HG03159 (cell line): ENCODE data around the gene NANOGP8.

ENCODE experiments used
- ATAC-seq: cut with Tn5 transposase; IDR thresholded peaks from one replicate; pipeline ENCODE4 v1.9.1; 2021; ENCODE audit warnings: mild to moderate bottlenecking, moderate library complexity; ENCODE audit not compliant: unreplicated experiment

Gene NANOGP8

DNA sequence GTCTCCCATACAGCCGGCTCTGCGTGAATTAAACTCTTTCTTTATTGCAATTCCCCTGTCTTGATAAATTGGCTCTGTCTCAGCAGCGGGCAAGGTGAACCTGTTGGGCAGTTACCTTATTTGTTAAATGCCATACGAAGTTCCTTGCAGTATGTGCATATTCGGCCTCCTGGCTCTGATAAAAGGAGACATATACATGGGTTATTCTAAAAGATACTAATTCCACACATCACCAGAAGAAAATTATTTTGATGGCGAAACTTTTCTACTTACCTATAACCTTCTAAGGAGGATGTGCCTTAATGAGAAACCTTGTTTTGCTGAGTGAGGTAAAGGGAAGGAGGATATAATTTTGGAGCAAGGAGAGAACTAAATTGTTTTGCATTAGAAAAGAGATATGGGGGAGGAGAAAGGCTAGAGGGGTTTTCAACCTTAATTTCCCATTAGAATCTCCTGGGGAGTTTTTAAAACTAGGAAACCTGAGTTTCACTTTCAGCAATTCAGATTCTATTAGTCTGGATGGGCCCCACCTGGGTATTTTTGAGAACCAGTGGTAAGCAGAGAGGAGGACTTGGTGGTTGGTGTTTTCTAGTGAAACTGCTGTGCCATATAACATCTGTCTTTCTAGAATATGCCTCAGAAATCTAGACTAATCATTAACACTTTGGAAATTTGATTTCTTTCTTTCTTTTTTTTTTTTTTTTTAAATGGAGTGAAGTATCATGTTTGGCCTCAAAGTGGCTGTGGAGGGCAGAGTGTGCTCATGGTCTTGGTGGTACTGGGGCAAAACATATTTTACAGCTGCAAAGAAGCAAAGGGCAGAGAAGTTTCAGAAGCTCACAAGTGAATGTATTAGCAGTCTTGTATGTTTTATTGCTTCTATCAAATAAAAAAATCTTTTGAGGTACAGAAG is 23.0 kb downstream of the NANOGP8 start:
- no peak for ATAC-seq

DNA sequence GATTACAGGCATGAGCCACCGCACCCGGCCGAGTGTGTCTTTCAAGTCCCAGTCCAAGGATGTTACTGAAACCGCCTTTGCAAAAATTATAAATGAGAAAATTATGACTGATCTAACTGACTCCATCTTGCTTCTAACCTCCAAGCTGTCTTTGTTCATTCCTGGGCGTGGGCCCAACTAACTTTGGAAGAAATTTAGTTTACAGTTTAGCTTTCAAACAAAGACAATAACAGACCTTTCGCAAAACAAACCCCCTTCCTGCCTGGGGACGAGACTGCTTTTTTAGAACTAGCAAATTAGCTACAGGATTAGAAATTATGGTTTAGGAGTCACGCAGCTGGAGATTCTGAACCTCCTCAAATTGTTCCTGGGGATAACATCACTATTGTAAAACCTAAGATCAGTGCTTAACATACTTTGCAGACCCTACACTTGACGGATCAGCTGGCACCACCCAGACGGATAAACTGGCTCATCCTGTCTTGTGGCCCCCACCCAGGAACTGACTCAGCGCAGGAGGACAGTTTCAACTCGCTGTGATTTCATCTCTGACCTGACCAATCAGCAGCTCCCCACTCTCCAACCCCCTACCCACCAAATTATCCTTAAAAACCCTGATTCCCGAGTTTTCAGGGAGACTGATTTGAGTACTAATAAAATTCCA is 23.8 kb downstream of the NANOGP8 start:
- no peak for ATAC-seq

GRCh38 chr15:35060591-35060990 is 24.5 kb downstream of the NANOGP8 start:
- ATAC-seq = no peak

DNA sequence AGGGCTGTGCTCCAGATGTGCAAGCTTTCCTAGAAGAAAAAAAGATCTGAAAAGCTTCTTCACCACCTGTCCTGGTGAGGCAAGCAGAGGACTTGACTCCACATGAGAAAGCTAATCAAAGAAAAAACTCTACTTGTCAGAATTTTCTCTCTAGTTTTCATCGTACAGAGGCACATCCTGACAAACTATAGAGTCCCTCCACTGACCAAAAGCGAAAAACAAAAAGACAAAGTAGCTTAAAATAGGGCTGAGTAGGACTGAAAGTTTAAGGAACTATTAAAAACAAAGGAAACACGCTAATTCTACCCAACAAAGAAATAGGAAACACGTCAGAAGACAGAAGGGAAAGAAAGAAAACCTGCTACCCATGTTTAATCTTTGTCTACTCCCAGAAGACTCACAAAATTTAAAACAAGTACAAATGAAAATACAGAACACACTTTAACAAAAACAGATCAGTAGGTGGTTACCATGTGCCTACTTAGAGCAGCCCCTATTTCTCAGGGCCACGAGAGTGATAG is 26.5 kb downstream of the NANOGP8 start:
- ATAC-seq = no peak

- ATAC-seq = no peak
Measured at GRCh38 chr15:35055416-35056105, 29.5 kb downstream of the NANOGP8 start.

DNA sequence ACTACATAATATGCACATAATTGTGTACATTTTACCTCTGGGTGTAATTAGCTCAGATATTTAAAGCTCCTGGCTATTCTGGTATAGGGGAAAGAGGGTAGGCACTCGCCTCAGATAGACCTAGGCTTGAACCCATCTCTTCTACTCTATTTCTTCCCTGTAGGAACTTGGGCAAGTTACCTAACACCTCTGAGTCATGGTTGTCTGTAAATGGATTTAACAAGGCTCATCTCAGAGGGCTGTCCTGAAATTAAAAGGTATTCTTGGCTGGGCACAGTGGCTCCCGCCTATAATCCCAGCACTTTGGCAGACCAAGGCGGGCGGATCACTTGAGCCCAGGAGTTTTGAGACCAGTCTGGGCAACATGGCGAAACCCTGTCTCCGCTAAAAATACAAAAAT is 30.7 kb downstream of the NANOGP8 start:
- ATAC-seq = no peak

DNA sequence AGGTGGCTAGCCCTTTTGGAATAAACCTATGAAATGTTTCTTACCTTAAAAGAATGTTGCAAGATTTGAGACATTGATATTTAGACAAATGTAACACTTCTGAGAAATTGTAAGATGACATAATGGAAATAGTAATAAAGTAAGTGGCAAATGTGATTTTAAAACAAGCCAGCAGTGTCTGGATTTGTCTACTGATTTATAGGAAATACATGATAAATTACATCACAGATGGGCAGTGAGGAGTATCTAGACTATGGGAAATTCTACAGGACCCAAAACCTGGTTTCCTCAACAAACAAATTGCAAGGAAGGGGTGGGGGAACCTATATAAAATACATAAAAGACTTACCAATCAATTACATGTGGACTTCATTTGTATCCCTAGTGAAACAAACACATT is 37.1 kb downstream of the NANOGP8 start:
- ATAC-seq = no peak

DNA sequence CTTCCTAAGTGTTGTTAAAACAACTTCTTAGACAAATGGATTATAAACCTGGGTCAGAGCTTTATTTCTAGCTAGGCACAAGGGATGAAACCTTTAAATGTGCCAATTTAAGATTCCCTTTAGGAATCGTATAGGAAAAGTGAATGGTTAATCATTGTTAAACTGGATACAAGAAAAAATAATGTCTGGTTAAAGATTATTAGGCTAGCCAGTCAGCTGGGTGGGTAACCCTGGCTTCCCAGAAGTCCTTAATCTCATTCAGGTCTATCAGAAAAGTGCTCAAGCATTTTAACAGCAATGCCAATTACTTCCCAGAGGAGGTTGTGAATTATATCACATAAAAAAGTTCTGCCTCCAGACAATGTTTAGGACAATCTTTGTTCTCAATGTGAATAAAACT is 37.6 kb downstream of the NANOGP8 start:
- no peak for ATAC-seq

GRCh38 chr15:35043373-35044095 is 41.6 kb downstream of the NANOGP8 start:
- ATAC-seq = no peak

GRCh38 chr15:35040339-35041255 is 44.5 kb downstream of the NANOGP8 start:
- ATAC-seq = no peak

- no peak for ATAC-seq
Measured at GRCh38 chr15:35038626-35039451, 46.3 kb downstream of the NANOGP8 start.
